GM19193 (cell line): Measurements from ENCODE around the gene ACTG1.

Source experiments
- POLR2A ChIP-seq: IDR thresholded peaks from 4 replicates; pipeline ENCODE4 v1.6.1; 2011; ENCODE audit not compliant: insufficient read depth, insufficient read length; ENCODE audit errors: extremely low read depth

The ACTG1 gene

GRCh38 chr17:81466564-81467472, 45.8 kb downstream of the ACTG1 start:
- TF ChIP-seq POLR2A: no peak

GRCh38 chr17:81465910-81466309, 46.7 kb downstream of the ACTG1 start:
- TF ChIP-seq POLR2A: no peak

- TF ChIP-seq POLR2A: no peak
Observed at GRCh38 chr17:81464586-81464985, 48.0 kb downstream of the ACTG1 start.

- TF ChIP-seq POLR2A: no peak
Observed at GRCh38 chr17:81463506-81463905, 49.1 kb downstream of the ACTG1 start.

- TF ChIP-seq POLR2A: no peak
Observed at GRCh38 chr17:81462506-81463125, 50.0 kb downstream of the ACTG1 start.

- TF ChIP-seq POLR2A: no peak
Observed at GRCh38 chr17:81461607-81462500, 50.7 kb downstream of the ACTG1 start.

- TF ChIP-seq POLR2A: no peak
Observed at GRCh38 chr17:81460856-81461460, 51.6 kb downstream of the ACTG1 start.
